B cell (primary cell): ENCODE measurements around the gene MRGPRX3. TPM values are rescaled to one million over a fixed set of nuclear protein-coding genes. Genes with fewer than 3 reads are reported as not detected.

Experiments
- ATAC-seq: fragments of 200-7000 bp; cut with Tn5 transposase; one replicate; pipeline ENCODE4 v1.10.0; 2021; ENCODE audit warnings: low read depth, mild to moderate bottlenecking, moderate number of reproducible peaks, moderate library complexity
- CTCF ChIA-PET: fragments of 350-600 bp; sonication (Branson Sonifier 250); formaldehyde crosslinking; loops from one replicate; lab custom pipeline; 2021; ENCODE audit warnings: antibody characterized with exemption, inconsistent platforms; lab: Charles Lee
- POLR2A ChIA-PET: fragments of 350-600 bp; sonication (Branson Sonifier 250); formaldehyde crosslinking; loops from one replicate; lab custom pipeline; 2021; ENCODE audit warnings: antibody characterized with exemption; lab: Charles Lee
- DNase-seq: peaks from one replicate; pipeline ENCODE4 v3.0.0; 2013
- H2AFZ ChIP-seq: 2 replicates; pipeline ENCODE4 v1.6.1; 2012; ENCODE audit warnings: mild to moderate bottlenecking, low read depth, low read length; ENCODE audit not compliant: insufficient read depth, poor library complexity, severe bottlenecking
- H3K27ac ChIP-seq, 2 donors: 1 replicate in 1 of 2; 2 replicates in 1 of 2; pipeline ENCODE4 v1.5.1; 2012 to 2013; ENCODE audit warnings: low read length in 2 of 2, mild to moderate bottlenecking in 2 of 2, moderate library complexity in 1 of 2
- H3K27me3 ChIP-seq, 4 experiments: fragments of 200-600 bp in 1 of 4; sonication (generic) in 1 of 4; replicated peaks in 1 of 4; 1 replicate in 2 of 4; 2 replicates in 2 of 4; pipeline versions ENCODE4 v1.6.1 to v1.7.0; 2013 to 2016; ENCODE audit warnings: low read length in 3 of 4, mild to moderate bottlenecking in 2 of 4, mixed read lengths in 1 of 4, moderate library complexity in 1 of 4; ENCODE audit not compliant: insufficient read depth in 4 of 4, control insufficient read depth in 3 of 4; ENCODE audit errors: control extremely low read depth in 1 of 4
- H3K36me3 ChIP-seq, 2 experiments: replicated peaks in 1 of 2; 1 replicate in 1 of 2; 2 replicates in 1 of 2; pipeline versions ENCODE4 v1.6.1 to v1.7.1; 2013; ENCODE audit warnings: low read length in 1 of 2; ENCODE audit not compliant: insufficient read depth in 2 of 2, control insufficient read depth in 1 of 2; ENCODE audit errors: control extremely low read depth in 1 of 2, extremely low read depth in 1 of 2
- H3K4me1 ChIP-seq, 2 donors: fragments of 200-600 bp in 1 of 2; sonication (generic) in 1 of 2; 1 replicate in 1 of 2; 2 replicates in 1 of 2; pipeline versions ENCODE4 v1.5.1 to v1.6.1; 2013 to 2017; ENCODE audit warnings: low read length in 2 of 2; ENCODE audit not compliant: control insufficient read depth in 2 of 2, insufficient read depth in 2 of 2
- H3K4me2 ChIP-seq: replicated peaks from 2 replicates; pipeline ENCODE3; 2012; ENCODE audit warnings: mild to moderate bottlenecking, low read depth, low read length; ENCODE audit not compliant: poor library complexity, severe bottlenecking
- H3K4me3 ChIP-seq, 5 experiments: fragments of 200-600 bp in 1 of 5; sonication (generic) in 1 of 5; 1 replicate in 3 of 5; 2 replicates in 2 of 5; pipeline versions ENCODE4 v1.5.1 to v1.7.0; 2011 to 2016; ENCODE audit warnings: low read length in 4 of 5, mild to moderate bottlenecking in 4 of 5, low read depth in 2 of 5, control low read depth in 1 of 5, moderate library complexity in 1 of 5; ENCODE audit not compliant: insufficient read depth in 1 of 5; ENCODE audit errors: control extremely low read depth in 1 of 5, extremely low read depth in 1 of 5
- H3K79me2 ChIP-seq: fragments of 200-600 bp; sonication (generic); one replicate; pipeline ENCODE4 v1.6.0; 2016; ENCODE audit warnings: low read length; ENCODE audit not compliant: control insufficient read depth, insufficient read depth
- H3K9ac ChIP-seq: fragments of 200-600 bp; sonication (generic); 2 replicates; pipeline ENCODE4 v1.6.1; 2017; ENCODE audit warnings: mild to moderate bottlenecking, low read length, moderate library complexity
- H3K9me3 ChIP-seq, 3 donors: one replicate each; pipeline versions ENCODE4 v1.6.1 to v1.7.1; 2013; ENCODE audit warnings: low read length in 2 of 3; ENCODE audit not compliant: control insufficient read depth in 2 of 3, insufficient read depth in 1 of 3; ENCODE audit errors: control extremely low read depth in 1 of 3
- H4K20me1 ChIP-seq: 2 replicates; pipeline ENCODE4 v1.6.0; 2012; ENCODE audit warnings: mild to moderate bottlenecking, low read length; ENCODE audit not compliant: insufficient read depth, control insufficient read depth, poor library complexity, severe bottlenecking
- H3K27ac Mint-ChIP-seq: one replicate; pipeline ENCODE4 v1.8.0; 2021; ENCODE audit warnings: mixed read lengths
- H3K27me3 Mint-ChIP-seq: one replicate; pipeline ENCODE4 v1.8.0; 2021; ENCODE audit warnings: mixed read lengths
- H3K4me1 Mint-ChIP-seq: one replicate; pipeline ENCODE4 v1.8.0; 2021; ENCODE audit warnings: mixed read lengths
- H3K4me3 Mint-ChIP-seq: one replicate; pipeline ENCODE4 v1.8.0; 2021; ENCODE audit warnings: mixed read lengths
- H3K9me3 Mint-ChIP-seq: one replicate; pipeline ENCODE4 v1.8.0; 2022; ENCODE audit warnings: mixed read lengths; ENCODE audit not compliant: insufficient read depth
- CTCF ChIP-seq: fragments of 200-600 bp; IDR thresholded peaks from one replicate; pipeline ENCODE4 v1.8.0; 2022; ENCODE audit warnings: antibody characterized with exemption, mild to moderate bottlenecking
- EZH2 ChIP-seq: IDR thresholded peaks from 2 replicates; pipeline ENCODE4 v1.6.1; 2012; ENCODE audit warnings: borderline replicate concordance, low read depth, mild to moderate bottlenecking, moderate library complexity, low read length; ENCODE audit not compliant: insufficient read depth, poor library complexity, severe bottlenecking
- WGBS: methylation state at CpG from one replicate; pipeline ENCODE4 v1.1.5; 2013; ENCODE audit warnings: missing lambda C conversion rate; ENCODE audit not compliant: insufficient coverage; 5-methylcytosine and 5-hydroxymethylcytosine counted together
- intact Hi-C: fragments of 100-400 bp; cut with micrococcal nuclease; formaldehyde crosslinking; loops from one replicate; pipeline ENCODE4 v1.10.0; 2022
- polyA plus RNA-seq: library from polyadenylated mRNA; depleted of rRNA; stranded (reverse); fragments of >200 nt; gene quantifications from 2 replicates; pipeline ENCODE4 v1.2.3, GENCODE V29; 2012
- total RNA-seq, 2 donors: library from RNA; stranded (reverse); fragments of 120-200 nt in 1 of 2; gene quantifications; 1 replicate in 1 of 2; 2 replicates in 1 of 2; pipeline versions ENCODE4 v1.2.3 to v1.2.4, GENCODE V29; 2013 to 2022

MRGPRX3 gene
- total and polyA plus RNA-seq, 2 donors (not counting 1 experiment from before 2014, with no cell fraction given), result not detected

GRCh38 chr11:18088966-18089365 is 43.4 kb upstream of the MRGPRX3 start:
- no peak overlapping the region for H3K4me3 Mint-ChIP-seq
- H3K9ac ChIP-seq, result no peak overlapping the region
- no peak for ATAC-seq
- no peak overlapping the region for H3K4me3 ChIP-seq
- CTCF ChIA-PET, result interaction anchor here (0.6 to 1.6 kb wide), 3 partner anchors 17 to 57 kb away, joined by 3 to 8 read pairs (median 3); no protein-coding TSS in a partner anchor
- no peaks in the 10 kb centered on the region for H3K9me3 ChIP-seq
- TF ChIP-seq EZH2 (no peak), CTCF (no peak)
- H3K4me1 ChIP-seq, result no peaks in the 10 kb centered on the region
- no peaks in the 10 kb centered on the region for H3K27me3 Mint-ChIP-seq
- H3K36me3 ChIP-seq, result peaks cover 15 to 76% of the 10 kb centered on the region in 2 experiments
- no peaks in the 10 kb centered on the region for H3K9me3 Mint-ChIP-seq
- no peak overlapping the region for H3K27ac Mint-ChIP-seq
- no peak overlapping the region for H3K4me2 ChIP-seq
- H3K79me2 ChIP-seq, result no peaks in the 10 kb centered on the region
- no peak for DNase-seq
- H4K20me1 ChIP-seq, result no peaks in the 10 kb centered on the region
- H3K27ac ChIP-seq, result no peak overlapping the region
- no peaks in the 10 kb centered on the region for H3K27me3 ChIP-seq
- no peak overlapping the region for H2AFZ ChIP-seq
- intact Hi-C loops, result no loop called here
- 100% methylated on average over 1 of the region's 3 CpGs for WGBS
- H3K4me1 Mint-ChIP-seq, result no peaks in the 10 kb centered on the region
- POLR2A ChIA-PET, result no interaction called here

GRCh38 chr11:18091731-18092130 is 40.6 kb upstream of the MRGPRX3 start:
- Histone ChIP-seq H3K4me1 (no peaks in the 10 kb centered on the region), H3K27me3 (no peaks in the 10 kb centered on the region), H4K20me1 (peaks cover 5% of the 10 kb centered on the region), H3K27ac (no peak overlapping the region), H3K9ac (no peak overlapping the region), H3K4me3 (no peak overlapping the region), H3K4me2 (no peak overlapping the region), H3K9me3 (no peaks in the 10 kb centered on the region), H3K79me2 (peaks cover 12% of the 10 kb centered on the region), H2AFZ (no peak overlapping the region), H3K36me3 (peaks cover 28 to 88% of the 10 kb centered on the region in 2 experiments)
- no peaks in the 10 kb centered on the region for H3K4me1 Mint-ChIP-seq
- H3K4me3 Mint-ChIP-seq, result no peak overlapping the region
- no peaks in the 10 kb centered on the region for H3K9me3 Mint-ChIP-seq
- WGBS, result 94% methylated on average over 2 of the region's 2 CpGs
- POLR2A ChIA-PET, result no interaction called here
- intact Hi-C loops, result no loop called here
- DNase-seq, result no peak
- ATAC-seq, result no peak
- H3K27me3 Mint-ChIP-seq, result no peaks in the 10 kb centered on the region
- no peak overlapping the region for H3K27ac Mint-ChIP-seq
- CTCF ChIA-PET, result no interaction called here
- TF ChIP-seq CTCF, result no peak
- no peak for TF ChIP-seq EZH2
